ENCODE measurements around the gene PRH1. TPM values are rescaled to one million over a fixed set of nuclear protein-coding genes. Genes with fewer than 3 reads are reported as not detected.

PRH1 gene
- total and polyA plus RNA-seq, 2 of the 13 experiments (the other 11 are each of a cell fraction or from before 2014, with no cell fraction given), result 5.3 to 18.8 TPM

GRCh38 chr12:10889226-10889625, 5.2 kb upstream of the PRH1 start:
- CTCF ChIA-PET (ENCODE audit: low intra/inter-chr PET ratio, low total read pairs), result no interaction called here
- TF ChIP-seq SMAD3 (CRISPR knock-in tag; IDR thresholded peaks at IDR 0.05) (no peak), ATF7 (IDR thresholded peaks at IDR 0.05) (peak; percentile 89), ATF7 (CRISPR knock-in tag; IDR thresholded peaks at IDR 0.05) (no peak), ZNF629 (CRISPR knock-in tag; conservative IDR thresholded peaks at IDR 0.05) (no peak)
- POLR2A ChIA-PET, result no interaction called here
- H3K4me2 ChIP-seq (ENCODE audit: low read depth, low read length), result no peak overlapping the region
- no peaks in the 10 kb centered on the region for H3K27me3 ChIP-seq (ENCODE audit: control insufficient read depth in 1 of 2, insufficient read depth in 2 of 2, low read length in 2 of 2)
- peaks cover 68% of the 10 kb centered on the region for H3K4me1 ChIP-seq (ENCODE audit: insufficient read depth, low read length)
- H4K20me1 ChIP-seq (ENCODE audit: insufficient read depth, low read length), result no peaks in the 10 kb centered on the region
- H3K9me3 ChIP-seq (ENCODE audit: low read length), result no peaks in the 10 kb centered on the region
- H3K9ac ChIP-seq (ENCODE audit: insufficient read depth, low read depth, low read length), result no peak overlapping the region
- DNase-seq (ENCODE audit: low spot score) (no peak), ATAC-seq (no peak), FAIRE-seq (no peak)
- BruUV-seq (replicated peaks), result no TSS peak
- intact Hi-C loops (cut with micrococcal nuclease; ENCODE audit: unreplicated experiment), result no loop called here
- no peak overlapping the region for H3K4me3 ChIP-seq (replicated peaks in 1 of 3; ENCODE audit: insufficient read depth in 1 of 3, low read depth in 2 of 3, low read length in 3 of 3)
- peaks cover 0 to under 1% of the 10 kb centered on the region in 2 experiments; a peak in 1 of 5 replicates for H3K36me3 ChIP-seq (replicated peaks in 1 of 2; ENCODE audit: control insufficient read depth in 1 of 2, insufficient read depth in 2 of 2, low read length in 2 of 2)
- H2AFZ ChIP-seq (ENCODE audit: low read length), result no peak overlapping the region
- in situ Hi-C loops (cut with HindIII; ENCODE audit: extremely low pct_ligation_motif_present, low pct_unique_long_range_greater_than_20kb), result no loop called here
- H3K79me2 ChIP-seq (ENCODE audit: insufficient read depth, low read length), result no peaks in the 10 kb centered on the region
- no peak overlapping the region for H3K27ac ChIP-seq (ENCODE audit: extremely low read length, insufficient read depth, low read length)

- CTCF ChIA-PET (ENCODE audit: low intra/inter-chr PET ratio, low total read pairs), result no interaction called here
- ATAC-seq, result no peak
- Histone ChIP-seq H3K36me3 (replicated peaks in 1 of 2; ENCODE audit: control insufficient read depth in 1 of 2, insufficient read depth in 2 of 2, low read length in 2 of 2) (peaks cover 1 to 3% of the 10 kb centered on the region in 2 experiments; a peak in 1 of 5 replicates), H3K4me1 (ENCODE audit: insufficient read depth, low read length) (peaks cover 5% of the 10 kb centered on the region; the same call in 1 of the 2 replicates), H3K4me2 (ENCODE audit: low read depth, low read length) (no peak overlapping the region), H3K27ac (ENCODE audit: extremely low read length, insufficient read depth, low read length) (no peak overlapping the region), H4K20me1 (ENCODE audit: insufficient read depth, low read length) (no peaks in the 10 kb centered on the region), H3K9ac (ENCODE audit: insufficient read depth, low read depth, low read length) (no peak overlapping the region), H2AFZ (ENCODE audit: low read length) (no peak overlapping the region), H3K27me3 (ENCODE audit: control insufficient read depth in 1 of 2, insufficient read depth in 2 of 2, low read length in 2 of 2) (no peaks in the 10 kb centered on the region; a peak in 1 of 5 replicates), H3K9me3 (ENCODE audit: low read length) (no peaks in the 10 kb centered on the region), H3K79me2 (ENCODE audit: insufficient read depth, low read length) (no peaks in the 10 kb centered on the region), H3K4me3 (replicated peaks in 1 of 3; ENCODE audit: insufficient read depth in 1 of 3, low read depth in 2 of 3, low read length in 3 of 3) (no peak overlapping the region)
- FAIRE-seq, result no peak
- no TSS peak for BruUV-seq (replicated peaks)
- 95% methylated on average over 2 of the region's 2 CpGs for WGBS (ENCODE audit: low lambda C conversion rate)
- in situ Hi-C loops (cut with HindIII; ENCODE audit: extremely low pct_ligation_motif_present, low pct_unique_long_range_greater_than_20kb) (no loop called here), intact Hi-C loops (cut with micrococcal nuclease; ENCODE audit: unreplicated experiment) (no loop called here)
- POLR2A ChIA-PET, result no interaction called here
- DNase-seq (ENCODE audit: low spot score), result no peak
- TF ChIP-seq SOX5 (CRISPR knock-in tag; IDR thresholded peaks at IDR 0.05; ENCODE audit: borderline replicate concordance) (no peak), GATA4 (IDR thresholded peaks at IDR 0.05; ENCODE audit: borderline replicate concordance, low read depth) (no peak), SETDB1 (CRISPR knock-in tag; IDR thresholded peaks at IDR 0.05; ENCODE audit: borderline replicate concordance) (no peak), ZNF326 (CRISPR knock-in tag; IDR thresholded peaks at IDR 0.05; ENCODE audit: borderline replicate concordance) (no peak), SP5 (CRISPR knock-in tag; IDR thresholded peaks at IDR 0.05; ENCODE audit: borderline replicate concordance, low read depth) (no peak), BRD4 (CRISPR knock-in tag; IDR thresholded peaks at IDR 0.05) (no peak), ZFP62 (CRISPR knock-in tag; IDR thresholded peaks at IDR 0.05) (no peak)
- TF ChIP-seq, protein P1, sequence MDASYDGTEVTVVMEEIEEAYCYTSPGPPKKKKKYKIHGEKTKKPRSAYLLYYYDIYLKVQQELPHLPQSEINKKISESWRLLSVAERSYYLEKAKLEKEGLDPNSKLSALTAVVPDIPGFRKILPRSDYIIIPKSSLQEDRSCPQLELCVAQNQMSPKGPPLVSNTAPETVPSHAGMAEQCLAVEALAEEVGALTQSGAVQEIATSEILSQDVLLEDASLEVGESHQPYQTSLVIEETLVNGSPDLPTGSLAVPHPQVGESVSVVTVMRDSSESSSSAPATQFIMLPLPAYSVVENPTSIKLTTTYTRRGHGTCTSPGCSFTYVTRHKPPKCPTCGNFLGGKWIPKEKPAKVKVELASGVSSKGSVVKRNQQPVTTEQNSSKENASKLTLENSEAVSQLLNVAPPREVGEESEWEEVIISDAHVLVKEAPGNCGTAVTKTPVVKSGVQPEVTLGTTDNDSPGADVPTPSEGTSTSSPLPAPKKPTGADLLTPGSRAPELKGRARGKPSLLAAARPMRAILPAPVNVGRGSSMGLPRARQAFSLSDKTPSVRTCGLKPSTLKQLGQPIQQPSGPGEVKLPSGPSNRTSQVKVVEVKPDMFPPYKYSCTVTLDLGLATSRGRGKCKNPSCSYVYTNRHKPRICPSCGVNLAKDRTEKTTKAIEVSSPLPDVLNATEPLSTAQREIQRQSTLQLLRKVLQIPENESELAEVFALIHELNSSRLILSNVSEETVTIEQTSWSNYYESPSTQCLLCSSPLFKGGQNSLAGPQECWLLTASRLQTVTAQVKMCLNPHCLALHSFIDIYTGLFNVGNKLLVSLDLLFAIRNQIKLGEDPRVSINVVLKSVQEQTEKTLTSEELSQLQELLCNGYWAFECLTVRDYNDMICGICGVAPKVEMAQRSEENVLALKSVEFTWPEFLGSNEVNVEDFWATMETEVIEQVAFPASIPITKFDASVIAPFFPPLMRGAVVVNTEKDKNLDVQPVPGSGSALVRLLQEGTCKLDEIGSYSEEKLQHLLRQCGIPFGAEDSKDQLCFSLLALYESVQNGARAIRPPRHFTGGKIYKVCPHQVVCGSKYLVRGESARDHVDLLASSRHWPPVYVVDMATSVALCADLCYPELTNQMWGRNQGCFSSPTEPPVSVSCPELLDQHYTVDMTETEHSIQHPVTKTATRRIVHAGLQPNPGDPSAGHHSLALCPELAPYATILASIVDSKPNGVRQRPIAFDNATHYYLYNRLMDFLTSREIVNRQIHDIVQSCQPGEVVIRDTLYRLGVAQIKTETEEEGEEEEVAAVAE (CRISPR knock-in tag; IDR thresholded peaks at IDR 0.05; ENCODE audit: borderline replicate concordance), result no peak
- TF ChIP-seq, protein P2, sequence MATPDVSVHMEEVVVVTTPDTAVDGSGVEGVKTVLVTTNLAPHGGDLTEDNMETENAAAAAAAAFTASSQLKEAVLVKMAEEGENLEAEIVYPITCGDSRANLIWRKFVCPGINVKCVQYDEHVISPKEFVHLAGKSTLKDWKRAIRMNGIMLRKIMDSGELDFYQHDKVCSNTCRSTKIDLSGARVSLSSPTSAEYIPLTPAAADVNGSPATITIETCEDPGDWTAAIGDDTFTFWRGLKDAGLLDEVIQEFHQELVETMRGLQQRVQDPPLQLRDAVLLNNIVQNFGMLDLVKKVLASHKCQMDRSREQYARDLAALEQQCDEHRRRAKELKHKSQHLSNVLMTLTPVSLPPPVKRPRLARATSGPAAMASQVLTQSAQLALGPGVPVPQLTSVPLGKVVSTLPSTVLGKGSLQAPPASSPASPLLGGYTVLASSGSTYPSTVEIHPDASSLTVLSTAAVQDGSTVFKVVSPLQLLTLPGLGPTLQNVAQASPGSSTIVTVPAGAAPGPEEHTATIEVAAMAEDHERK (CRISPR knock-in tag; IDR thresholded peaks at IDR 0.05; ENCODE audit: low read depth), result no peak
Measured at GRCh38 chr12:10873378-10873777, 10.7 kb downstream of the PRH1 start.
